T-helper 9 cell (primary cell): ENCODE results near the gene RCAN2.

Experiments
- DNase-seq: peaks from one replicate; pipeline ENCODE4 v3.0.0-alpha.2; 2020

Gene RCAN2

DNA sequence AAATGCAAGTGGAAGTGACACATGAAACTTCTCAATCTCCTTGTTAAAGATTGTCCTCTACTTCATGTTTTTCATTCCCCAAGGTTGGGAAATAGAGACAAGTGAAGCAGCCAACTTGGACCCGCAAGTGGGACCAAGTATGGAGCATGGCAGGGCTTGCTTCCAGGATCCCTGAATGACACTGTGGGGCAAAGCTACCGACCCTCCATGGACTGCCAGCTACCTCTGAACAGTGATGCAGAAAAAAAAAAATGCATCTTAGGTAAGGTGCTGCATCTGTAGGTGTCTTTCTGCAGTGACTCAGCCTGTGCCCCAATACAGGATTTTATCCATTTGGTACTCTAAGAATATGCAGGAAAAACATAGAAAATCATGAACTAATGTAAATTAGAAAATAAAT is 201.4 kb downstream of the RCAN2 start:
- DNase-seq: no peak

- no peak for DNase-seq
Observed at GRCh38 chr6:46288835-46289234, 202.4 kb downstream of the RCAN2 start.

DNA sequence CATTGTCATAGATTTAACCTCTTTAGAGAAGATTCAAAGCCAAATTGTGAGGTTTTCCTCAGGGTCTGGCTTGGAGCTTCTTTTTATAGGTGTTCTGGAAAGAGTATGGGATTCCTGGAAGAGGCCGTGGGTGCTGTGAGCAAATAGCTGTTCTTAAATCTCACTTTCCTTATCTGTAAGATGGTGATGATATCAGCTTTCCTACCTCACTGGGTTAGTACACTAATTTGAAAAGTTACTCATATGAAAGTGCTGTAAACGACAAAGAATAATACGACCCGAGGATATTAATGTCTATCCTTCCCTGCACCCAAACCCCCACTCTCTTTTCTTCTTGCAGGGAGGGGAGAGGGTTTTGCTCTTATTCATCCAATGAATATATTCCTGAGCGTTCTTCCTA is 203.6 kb downstream of the RCAN2 start:
- no peak for DNase-seq

DNA sequence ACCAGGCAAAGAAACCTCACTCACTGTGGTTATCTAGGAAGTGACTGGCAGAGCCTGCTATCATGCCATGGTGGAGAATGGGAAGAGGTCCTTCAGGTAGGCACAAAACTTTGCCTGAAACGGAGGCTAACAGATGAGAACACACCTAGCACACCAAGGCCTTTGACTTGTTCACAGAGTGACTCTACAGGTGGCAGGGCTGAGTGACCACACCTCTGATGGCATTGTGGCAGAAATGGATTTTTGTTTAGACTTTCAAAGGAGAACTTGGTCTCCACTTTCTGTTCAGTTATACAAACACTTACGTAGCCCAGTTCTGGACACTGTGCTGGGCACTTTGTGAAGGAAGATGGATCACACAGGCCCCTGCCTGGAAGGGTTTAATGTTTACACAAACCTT is 204.2 kb downstream of the RCAN2 start:
- DNase-seq: no peak

- DNase-seq: no peak
Observed at GRCh38 chr6:46284475-46284874, 206.8 kb downstream of the RCAN2 start.

DNA sequence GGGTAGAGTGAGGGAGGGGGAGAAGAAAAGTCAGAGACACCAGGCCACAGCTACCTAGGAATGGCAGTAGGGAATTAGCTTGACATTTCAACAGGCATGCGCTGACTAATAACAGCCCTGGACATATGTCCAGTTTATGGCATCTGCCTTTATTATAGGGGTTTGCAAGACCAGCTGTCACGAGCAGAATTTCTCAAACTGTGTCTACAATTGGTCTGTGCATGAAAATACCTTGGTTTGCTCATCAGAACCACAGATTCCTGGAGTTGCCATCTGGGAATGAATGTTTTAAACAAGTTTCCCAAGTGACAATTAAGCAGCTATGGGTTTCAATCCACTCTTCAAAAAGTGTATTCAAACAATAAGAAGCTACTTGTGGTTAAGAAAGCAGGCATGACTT is 210.1 kb downstream of the RCAN2 start:
- DNase-seq: no peak

GRCh38 chr6:46279874-46280273 is 211.4 kb downstream of the RCAN2 start:
- no peak for DNase-seq

DNA sequence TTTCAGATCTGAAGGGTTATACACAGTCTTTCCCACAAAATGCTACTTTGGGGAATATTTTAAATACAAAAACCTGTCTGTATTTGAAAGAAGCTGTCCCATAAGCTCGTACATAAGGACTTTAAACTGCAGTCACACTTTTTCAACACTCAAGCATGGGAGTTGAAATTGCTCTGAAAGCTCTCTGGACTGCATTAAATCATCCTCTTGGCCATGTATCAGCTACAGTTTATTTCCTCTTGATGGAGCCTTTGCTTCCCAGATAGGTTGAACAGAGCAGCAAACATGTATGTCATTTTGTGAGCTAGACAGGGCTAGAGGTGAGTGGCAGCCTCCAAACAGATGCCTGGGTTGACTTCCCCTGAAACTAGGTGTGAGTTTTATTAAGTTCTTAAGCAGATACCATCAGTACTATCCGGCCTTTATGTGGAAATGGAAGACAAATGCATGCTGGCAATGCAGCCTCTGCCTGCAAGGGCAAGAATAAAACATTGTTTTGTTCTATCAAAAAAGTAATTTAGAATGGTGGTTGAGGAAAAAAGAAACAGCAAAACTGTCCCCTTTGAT is 214.6 kb downstream of the RCAN2 start:
- no peak for DNase-seq

GRCh38 chr6:46274502-46274901 is 216.7 kb downstream of the RCAN2 start:
- no peak for DNase-seq

DNA sequence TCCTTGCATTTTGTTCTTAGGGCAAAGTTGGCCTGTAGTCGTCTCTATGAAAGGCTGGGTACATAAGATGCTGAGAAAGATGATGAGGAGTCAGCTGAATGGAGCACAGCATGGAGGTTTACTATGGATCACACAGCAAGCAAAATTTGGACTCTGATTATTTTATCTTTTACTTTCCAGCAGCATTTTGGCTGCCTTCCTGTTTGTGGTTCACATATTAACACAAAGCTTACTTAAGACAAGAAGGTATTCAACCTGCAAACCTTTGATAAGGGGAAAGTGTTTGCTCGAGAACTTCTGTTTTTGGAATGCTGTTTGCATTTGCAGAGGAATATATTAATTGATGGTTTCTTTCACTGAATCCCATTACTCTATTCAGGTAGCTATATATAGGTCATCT is 217.3 kb downstream of the RCAN2 start:
- DNase-seq: no peak

DNA sequence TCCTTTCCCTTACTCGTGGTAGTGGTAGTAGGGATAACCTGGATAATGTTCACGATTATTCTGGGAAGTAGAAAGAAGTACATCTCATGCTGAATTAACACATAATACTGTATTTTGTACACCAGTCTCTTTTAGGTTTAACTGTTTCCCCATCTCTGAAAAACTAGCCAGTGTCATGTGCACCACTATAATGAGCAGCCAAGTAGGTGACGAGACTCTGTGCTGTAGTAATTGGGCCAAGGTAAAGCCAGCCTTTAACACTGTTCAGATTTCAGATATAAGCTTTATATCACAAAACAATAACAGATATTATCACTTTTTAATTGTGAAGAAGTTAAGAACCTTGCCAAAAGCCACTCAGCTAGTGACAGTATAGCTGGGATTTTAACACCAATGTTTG is 219.5 kb downstream of the RCAN2 start:
- no peak for DNase-seq

GRCh38 chr6:46271107-46271506 is 220.1 kb downstream of the RCAN2 start:
- no peak for DNase-seq

DNA sequence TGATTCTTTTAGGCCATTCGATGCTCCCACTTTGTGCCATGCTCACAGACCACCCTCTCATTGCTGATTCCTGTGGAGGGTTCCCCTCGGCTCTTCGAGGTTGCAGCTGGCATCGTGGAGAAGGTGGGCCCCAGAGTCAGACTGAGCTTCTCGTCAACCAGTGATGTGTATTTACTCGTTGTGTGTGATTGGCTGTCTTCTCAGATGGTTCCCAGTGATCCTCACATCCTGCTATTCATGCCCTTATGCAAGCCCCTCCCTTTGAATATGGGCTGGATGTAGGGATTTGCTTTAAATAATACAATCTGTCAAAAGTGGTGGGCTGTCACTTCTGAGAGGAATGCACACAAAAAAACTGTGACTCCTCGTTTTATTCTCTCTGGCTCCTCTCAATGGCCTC is 220.9 kb downstream of the RCAN2 start:
- DNase-seq: no peak

DNA sequence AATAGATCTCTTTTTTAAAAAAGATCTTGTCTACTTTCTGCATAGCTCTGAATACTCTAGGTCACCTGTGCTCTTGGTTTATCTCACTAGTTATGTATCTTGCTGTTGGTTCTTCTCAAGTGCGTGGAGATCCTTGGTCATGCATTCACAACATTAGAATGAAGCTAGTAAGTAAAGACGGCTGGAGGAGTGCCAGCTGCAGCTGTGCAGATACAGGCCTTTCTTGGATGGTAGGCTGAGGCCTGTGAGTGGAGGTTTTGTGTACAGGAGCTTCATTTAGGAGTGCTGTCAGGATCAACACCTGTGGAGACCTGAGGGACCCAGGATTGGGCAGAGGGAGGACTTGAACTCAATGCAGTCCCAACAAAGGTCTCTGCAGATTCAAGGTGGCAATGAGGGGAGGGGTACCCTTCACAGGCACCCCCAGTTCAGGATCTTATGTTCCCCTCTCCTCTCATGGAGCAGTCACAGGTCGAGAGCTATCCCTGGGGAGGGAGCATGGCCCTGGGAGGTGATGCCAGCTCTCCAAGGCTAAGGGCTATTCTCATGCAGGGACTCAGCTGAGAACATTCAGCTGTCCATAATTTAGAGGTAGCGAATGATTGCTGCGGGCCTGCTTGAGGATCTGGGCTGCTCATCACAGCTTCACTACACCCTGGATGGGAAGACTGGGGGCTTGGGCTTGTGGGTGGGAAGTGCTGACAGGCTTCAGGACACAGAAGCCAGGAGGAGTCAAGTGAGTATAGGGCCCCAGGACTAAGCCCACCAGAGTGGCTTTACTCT is 221.6 kb downstream of the RCAN2 start:
- DNase-seq: no peak

DNA sequence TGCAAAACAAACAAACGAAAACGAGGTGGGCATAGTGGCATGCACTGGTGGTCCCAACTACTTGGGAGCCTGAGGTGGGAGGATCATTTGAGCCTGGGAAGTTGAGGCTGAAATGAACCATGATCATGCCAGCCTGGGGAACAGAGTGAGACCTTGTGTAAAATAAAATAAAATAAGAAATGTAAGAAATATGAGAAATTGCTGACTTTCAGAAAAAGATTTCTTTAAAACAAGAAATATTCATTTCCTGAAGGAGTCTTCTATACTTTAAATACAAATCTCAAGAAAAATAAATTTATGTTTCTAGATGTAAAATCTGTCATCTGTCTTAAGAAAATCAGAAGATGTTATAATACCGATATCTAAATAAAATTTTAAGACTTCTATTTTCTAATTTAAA is 223.7 kb downstream of the RCAN2 start:
- DNase-seq: no peak

- no peak for DNase-seq
Observed at GRCh38 chr6:46265373-46265772, 225.9 kb downstream of the RCAN2 start.

- DNase-seq: no peak
Observed at GRCh38 chr6:46263707-46264086, 227.6 kb downstream of the RCAN2 start.

DNA sequence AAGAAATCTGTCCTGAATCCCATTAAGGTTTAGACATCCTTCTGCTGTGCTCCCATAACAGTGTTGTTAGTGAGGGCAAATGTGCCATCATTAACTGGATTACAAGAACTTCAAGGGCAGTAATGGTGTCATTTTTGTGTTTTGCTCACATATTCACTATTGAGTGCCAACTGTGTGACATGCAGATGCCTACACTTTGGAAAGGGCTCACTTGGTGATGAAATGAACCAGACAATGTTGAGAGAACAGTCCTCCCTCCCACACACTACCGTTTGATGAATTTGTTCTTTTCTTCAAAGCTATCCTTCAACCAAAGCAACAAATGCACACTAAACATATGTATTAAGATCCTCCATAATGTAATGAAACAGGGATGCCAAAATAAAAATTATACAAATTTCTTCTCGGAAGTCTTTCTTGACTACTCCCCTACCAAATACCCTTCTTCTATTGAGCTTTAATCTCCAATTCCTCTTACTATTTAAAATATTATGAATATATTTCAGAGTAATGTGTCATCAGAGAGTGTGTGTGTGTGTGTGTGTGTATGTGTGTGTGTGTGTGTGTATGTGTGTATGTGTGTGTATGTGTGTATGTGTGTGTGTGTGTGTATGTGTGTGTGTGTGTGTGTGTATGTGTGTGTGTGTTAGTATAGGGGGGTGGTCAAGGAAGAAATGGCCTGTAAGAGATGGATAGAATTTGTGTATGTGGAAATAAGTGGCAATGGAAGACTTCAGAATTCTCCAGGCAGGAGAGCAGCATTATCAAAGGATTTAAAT is 228.1 kb downstream of the RCAN2 start:
- no peak for DNase-seq

- DNase-seq: no peak
Observed at GRCh38 chr6:46258249-46258648, 233.0 kb downstream of the RCAN2 start.

DNA sequence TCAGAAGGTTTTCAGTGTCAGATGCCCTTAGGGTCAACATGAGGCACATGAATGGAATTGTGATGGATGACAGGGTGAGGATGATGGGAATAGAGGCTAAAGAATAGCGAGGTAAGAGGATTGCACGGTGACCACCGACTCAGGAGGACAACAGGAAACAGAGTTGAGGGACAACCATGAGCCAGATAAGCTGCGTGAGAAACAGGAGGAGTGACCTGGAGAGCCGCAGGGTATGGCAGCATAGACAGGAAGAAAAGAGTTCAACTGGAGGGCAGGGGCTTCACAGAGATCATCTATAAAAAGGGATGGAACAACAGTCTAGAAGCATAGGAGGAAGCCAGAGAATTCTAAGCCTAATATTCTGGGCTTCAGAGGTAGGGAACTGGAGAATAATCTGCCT is 235.7 kb downstream of the RCAN2 start:
- no peak for DNase-seq

DNA sequence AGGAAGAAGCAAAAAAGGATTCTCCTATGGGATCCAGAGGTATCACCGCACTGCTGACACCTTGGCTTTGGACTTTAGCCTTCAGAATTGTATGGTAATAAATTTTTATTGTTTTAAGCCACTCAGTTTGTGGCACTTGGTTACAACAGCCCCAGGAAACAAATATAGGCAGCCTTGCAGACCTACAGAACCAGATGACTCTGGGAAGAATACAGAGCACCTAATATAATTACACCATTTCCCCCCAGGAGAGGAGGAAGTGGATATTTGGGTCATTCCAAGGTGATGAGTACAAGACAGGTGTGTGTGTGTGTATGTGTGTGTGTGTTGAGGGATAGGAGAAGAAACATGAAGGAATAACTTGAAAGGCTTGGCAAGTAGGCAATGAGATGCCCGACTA is 236.3 kb downstream of the RCAN2 start:
- DNase-seq: no peak

DNA sequence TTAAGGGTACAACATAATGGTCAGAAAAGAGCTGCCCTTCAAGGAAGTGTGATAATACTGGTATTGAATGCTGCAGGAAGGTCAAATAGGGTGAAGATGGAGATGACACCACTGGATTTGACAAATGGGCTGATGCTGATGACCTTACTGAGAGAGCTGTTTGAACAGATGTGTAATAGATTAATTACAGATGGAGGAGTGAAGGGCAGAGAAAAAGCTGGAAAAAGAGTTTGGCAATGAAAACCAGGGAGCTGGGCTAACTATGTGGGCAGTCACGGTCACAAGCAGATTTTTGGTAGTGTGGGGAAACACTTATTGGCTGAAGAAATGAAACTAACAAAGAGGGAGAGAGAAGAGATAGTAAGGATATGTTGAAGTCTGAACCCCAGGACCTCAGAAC is 236.9 kb downstream of the RCAN2 start:
- DNase-seq: no peak

DNA sequence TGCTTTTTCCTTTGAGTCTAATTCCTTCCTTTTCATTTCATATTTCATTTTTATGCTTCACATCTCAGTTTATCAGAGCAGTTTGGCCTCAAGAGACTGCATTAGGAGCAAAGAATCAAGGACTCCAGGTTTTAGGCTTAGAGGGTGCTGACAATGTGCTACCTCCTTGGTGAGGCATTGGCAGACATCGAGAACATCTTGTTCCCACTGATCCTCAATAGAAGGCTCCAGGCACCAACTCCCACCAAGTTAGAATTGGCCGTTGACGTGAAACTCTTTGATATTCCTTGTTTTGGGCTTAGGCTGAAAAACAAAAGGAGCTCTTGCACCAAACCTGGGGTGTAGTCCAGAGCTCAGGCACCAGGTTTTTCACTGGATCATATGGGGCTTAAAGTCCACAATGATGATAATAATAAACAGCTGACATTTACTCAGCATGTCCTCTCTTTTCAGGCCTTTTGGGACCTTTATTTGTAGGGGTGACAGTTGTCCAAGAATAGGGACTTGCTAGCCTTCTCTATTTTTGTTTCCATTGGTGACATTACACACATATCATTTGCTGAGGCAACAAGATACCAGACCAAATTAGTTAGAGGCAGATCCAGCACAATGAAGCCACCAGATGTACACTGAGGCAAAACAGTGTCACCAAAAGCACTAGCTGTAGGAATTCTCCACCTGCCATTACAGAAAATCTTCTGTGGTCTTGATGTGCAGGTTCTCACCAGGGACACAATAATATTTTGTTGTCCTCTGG is 239.5 kb downstream of the RCAN2 start:
- no peak for DNase-seq
